GM23338 (cell line): ENCODE measurements around the gene HOATZ. TPM values are rescaled to one million over a fixed set of nuclear protein-coding genes. Genes with fewer than 3 reads are reported as not detected.

Experiments
- ATAC-seq: fragments of 200-7000 bp; cut with Tn5 transposase; 3 replicates; pipeline ENCODE4 v1.9.1; 2020
- DNase-seq: peaks from one replicate; pipeline ENCODE4 v3.0.0-alpha.2; 2015; ENCODE audit warnings: low spot score
- H2AFZ ChIP-seq: fragments of 200-600 bp; sonication (generic); 2 replicates; pipeline ENCODE4 v1.8.0; 2016; ENCODE audit warnings: antibody characterized with exemption, mild to moderate bottlenecking, moderate library complexity
- H3F3A ChIP-seq: fragments of 200-600 bp; sonication (generic); replicated peaks from 2 replicates; pipeline ENCODE4 v1.8.0; 2017; ENCODE audit warnings: antibody characterized with exemption, mixed run types, low read depth
- H3K27ac ChIP-seq: fragments of 200-600 bp; sonication (generic); 2 replicates; pipeline ENCODE4 v1.6.1; 2016; ENCODE audit warnings: low read depth
- H3K27me3 ChIP-seq: fragments of 200-600 bp; sonication (generic); 2 replicates; pipeline ENCODE4 v1.8.0; 2016; ENCODE audit warnings: mild to moderate bottlenecking, mixed run types, moderate library complexity; ENCODE audit not compliant: insufficient read depth
- H3K36me3 ChIP-seq: fragments of 200-600 bp; sonication (generic); 2 replicates; pipeline ENCODE4 v1.8.0; 2016; ENCODE audit warnings: mild to moderate bottlenecking; ENCODE audit not compliant: insufficient read depth
- H3K4me1 ChIP-seq: fragments of 200-600 bp; sonication (generic); 2 replicates; pipeline ENCODE4 v1.8.0; 2016; ENCODE audit warnings: mild to moderate bottlenecking, moderate library complexity; ENCODE audit not compliant: insufficient read depth
- H3K4me2 ChIP-seq: fragments of 200-600 bp; sonication (generic); 2 replicates; pipeline ENCODE4 v1.7.1; 2017; ENCODE audit warnings: mixed run types
- H3K4me3 ChIP-seq: fragments of 200-600 bp; sonication (generic); 2 replicates; pipeline ENCODE4 v1.6.1; 2016; ENCODE audit warnings: mixed run types
- H3K79me2 ChIP-seq: fragments of 200-600 bp; sonication (generic); replicated peaks from 2 replicates; pipeline ENCODE4 v1.8.0; 2017; ENCODE audit warnings: mild to moderate bottlenecking; ENCODE audit not compliant: insufficient read depth
- H3K9me2 ChIP-seq: fragments of 200-600 bp; sonication (generic); 2 replicates; pipeline ENCODE4 v1.8.0; 2017; ENCODE audit not compliant: insufficient read depth
- H4K20me1 ChIP-seq: fragments of 200-600 bp; sonication (generic); replicated peaks from 2 replicates; pipeline ENCODE4 v1.8.0; 2017; ENCODE audit warnings: mild to moderate bottlenecking; ENCODE audit not compliant: insufficient read depth
- H3K27ac Mint-ChIP-seq: 2 replicates; pipeline ENCODE4 v1.8.0; 2020; ENCODE audit warnings: inconsistent platforms, mild to moderate bottlenecking, moderate library complexity, mixed read lengths
- H3K27me3 Mint-ChIP-seq: 3 replicates; pipeline ENCODE4 v1.8.0; 2022; ENCODE audit warnings: low read depth, mild to moderate bottlenecking, moderate library complexity, mixed read lengths, inconsistent platforms; ENCODE audit not compliant: insufficient read depth, poor library complexity
- H3K36me3 Mint-ChIP-seq: 3 replicates; pipeline ENCODE4 v1.8.0; 2021; ENCODE audit warnings: low read depth, mild to moderate bottlenecking, inconsistent platforms, moderate library complexity, mixed read lengths
- H3K4me1 Mint-ChIP-seq: 3 replicates; pipeline ENCODE4 v1.8.0; 2020; ENCODE audit warnings: mild to moderate bottlenecking, inconsistent platforms, mixed read lengths
- H3K4me3 Mint-ChIP-seq: 3 replicates; pipeline ENCODE4 v1.8.0; 2021; ENCODE audit warnings: moderate library complexity, mild to moderate bottlenecking, inconsistent platforms, mixed read lengths
- H3K9me3 Mint-ChIP-seq: 3 replicates; pipeline ENCODE4 v1.8.0; 2020; ENCODE audit warnings: moderate library complexity, mild to moderate bottlenecking, inconsistent platforms, mixed read lengths
- CREB1 ChIP-seq: fragments of 250-450 bp; sonication (Bioruptor Pico); IDR thresholded peaks from 2 replicates; pipeline ENCODE4 v1.5.0; 2020; ENCODE audit warnings: low read depth, mild to moderate bottlenecking, moderate library complexity
- EZH2 ChIP-seq: fragments of 200-600 bp; sonication (generic); IDR thresholded peaks from one replicate; pipeline ENCODE4 v1.8.0; 2017; ENCODE audit warnings: antibody characterized with exemption, mild to moderate bottlenecking, low read depth; ENCODE audit not compliant: unreplicated experiment
- EZH2phosphoT487 ChIP-seq: fragments of 200-600 bp; sonication (generic); IDR thresholded peaks from one replicate; pipeline ENCODE4 v1.8.1; 2018; ENCODE audit warnings: antibody characterized with exemption; ENCODE audit not compliant: unreplicated experiment
- JUNB ChIP-seq: IDR thresholded peaks from one replicate; pipeline ENCODE4 v1.6.1; 2016; ENCODE audit warnings: antibody characterized with exemption; ENCODE audit not compliant: unreplicated experiment
- NANOG ChIP-seq: IDR thresholded peaks from 2 replicates; pipeline ENCODE4 v1.6.1; 2016; ENCODE audit warnings: antibody characterized with exemption, borderline replicate concordance
- ZNF114 ChIP-seq: fragments of 250-450 bp; sonication (Bioruptor Pico); IDR thresholded peaks from 2 replicates; pipeline ENCODE4 v1.5.0; 2020; ENCODE audit warnings: mild to moderate bottlenecking, moderate library complexity
- ZNF331 ChIP-seq: fragments of 250-450 bp; sonication (Bioruptor Pico); IDR thresholded peaks from 2 replicates; pipeline ENCODE4 v1.5.0; 2020; ENCODE audit warnings: low read depth, mild to moderate bottlenecking, moderate library complexity
- polyA plus RNA-seq: library from polyadenylated mRNA; unstranded; fragments of >200 nt; fragmentation: Nextera tagmentation; extraction: Ambion mirVana; gene quantifications from 2 replicates; pipeline ENCODE4 v1.2.1, GENCODE V29; 2016
- total RNA-seq: library from RNA; depleted of rRNA; stranded (reverse); fragments of >200 nt; shearing (Covaris generic); gene quantifications from 2 replicates; pipeline ENCODE4 v1.2.3, GENCODE V29; 2014
- TF ChIP-seq, protein P1 (sequence below): fragments of 250-450 bp; sonication (Bioruptor Pico); IDR thresholded peaks from 2 replicates; pipeline ENCODE4 v1.5.0; 2020; ENCODE audit warnings: mild to moderate bottlenecking, moderate library complexity
- TF ChIP-seq, protein P2 (sequence below): IDR thresholded peaks from one replicate; pipeline ENCODE4 v1.6.1; 2018; ENCODE audit warnings: antibody characterized with exemption; ENCODE audit not compliant: unreplicated experiment
- TF ChIP-seq, protein P3 (sequence below), 2 experiments: fragments of 200-600 bp in 1 of 2; sonication (generic) in 1 of 2; conservative IDR thresholded peaks; 2 replicates each; pipeline versions ENCODE4 v1.5.1 to v1.6.1; 2016 to 2017; ENCODE audit warnings: antibody characterized with exemption in 2 of 2, low read depth in 2 of 2, mild to moderate bottlenecking in 2 of 2, moderate library complexity in 1 of 2
- TF ChIP-seq, protein P4 (sequence below): IDR thresholded peaks from 2 replicates; pipeline ENCODE4 v1.6.1; 2016; ENCODE audit warnings: antibody characterized with exemption

The HOATZ gene
- total and polyA plus RNA-seq, 2 experiments from 2014 or later: not detected

DNA sequence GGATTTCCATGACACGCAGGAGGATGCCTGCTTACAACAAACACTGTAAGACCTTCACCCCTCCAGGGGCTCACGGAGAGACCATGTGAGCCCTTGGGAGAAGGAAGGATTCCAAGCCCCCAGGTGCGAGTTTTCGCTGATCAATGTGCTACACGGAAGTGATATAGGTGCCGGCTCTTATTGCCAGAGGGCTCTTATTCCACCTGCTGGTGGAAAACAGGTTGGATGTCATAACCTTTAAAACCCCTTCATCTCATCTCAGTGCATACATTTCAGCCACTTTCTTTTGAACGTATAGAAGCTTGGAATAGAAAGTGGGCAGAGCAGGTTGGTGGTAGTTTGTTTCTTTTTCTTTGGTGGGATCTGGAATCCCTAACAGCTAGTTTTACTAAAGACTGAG lies 51.7 kb downstream of the HOATZ start (continued):
- TF ChIP-seq, protein P1, sequence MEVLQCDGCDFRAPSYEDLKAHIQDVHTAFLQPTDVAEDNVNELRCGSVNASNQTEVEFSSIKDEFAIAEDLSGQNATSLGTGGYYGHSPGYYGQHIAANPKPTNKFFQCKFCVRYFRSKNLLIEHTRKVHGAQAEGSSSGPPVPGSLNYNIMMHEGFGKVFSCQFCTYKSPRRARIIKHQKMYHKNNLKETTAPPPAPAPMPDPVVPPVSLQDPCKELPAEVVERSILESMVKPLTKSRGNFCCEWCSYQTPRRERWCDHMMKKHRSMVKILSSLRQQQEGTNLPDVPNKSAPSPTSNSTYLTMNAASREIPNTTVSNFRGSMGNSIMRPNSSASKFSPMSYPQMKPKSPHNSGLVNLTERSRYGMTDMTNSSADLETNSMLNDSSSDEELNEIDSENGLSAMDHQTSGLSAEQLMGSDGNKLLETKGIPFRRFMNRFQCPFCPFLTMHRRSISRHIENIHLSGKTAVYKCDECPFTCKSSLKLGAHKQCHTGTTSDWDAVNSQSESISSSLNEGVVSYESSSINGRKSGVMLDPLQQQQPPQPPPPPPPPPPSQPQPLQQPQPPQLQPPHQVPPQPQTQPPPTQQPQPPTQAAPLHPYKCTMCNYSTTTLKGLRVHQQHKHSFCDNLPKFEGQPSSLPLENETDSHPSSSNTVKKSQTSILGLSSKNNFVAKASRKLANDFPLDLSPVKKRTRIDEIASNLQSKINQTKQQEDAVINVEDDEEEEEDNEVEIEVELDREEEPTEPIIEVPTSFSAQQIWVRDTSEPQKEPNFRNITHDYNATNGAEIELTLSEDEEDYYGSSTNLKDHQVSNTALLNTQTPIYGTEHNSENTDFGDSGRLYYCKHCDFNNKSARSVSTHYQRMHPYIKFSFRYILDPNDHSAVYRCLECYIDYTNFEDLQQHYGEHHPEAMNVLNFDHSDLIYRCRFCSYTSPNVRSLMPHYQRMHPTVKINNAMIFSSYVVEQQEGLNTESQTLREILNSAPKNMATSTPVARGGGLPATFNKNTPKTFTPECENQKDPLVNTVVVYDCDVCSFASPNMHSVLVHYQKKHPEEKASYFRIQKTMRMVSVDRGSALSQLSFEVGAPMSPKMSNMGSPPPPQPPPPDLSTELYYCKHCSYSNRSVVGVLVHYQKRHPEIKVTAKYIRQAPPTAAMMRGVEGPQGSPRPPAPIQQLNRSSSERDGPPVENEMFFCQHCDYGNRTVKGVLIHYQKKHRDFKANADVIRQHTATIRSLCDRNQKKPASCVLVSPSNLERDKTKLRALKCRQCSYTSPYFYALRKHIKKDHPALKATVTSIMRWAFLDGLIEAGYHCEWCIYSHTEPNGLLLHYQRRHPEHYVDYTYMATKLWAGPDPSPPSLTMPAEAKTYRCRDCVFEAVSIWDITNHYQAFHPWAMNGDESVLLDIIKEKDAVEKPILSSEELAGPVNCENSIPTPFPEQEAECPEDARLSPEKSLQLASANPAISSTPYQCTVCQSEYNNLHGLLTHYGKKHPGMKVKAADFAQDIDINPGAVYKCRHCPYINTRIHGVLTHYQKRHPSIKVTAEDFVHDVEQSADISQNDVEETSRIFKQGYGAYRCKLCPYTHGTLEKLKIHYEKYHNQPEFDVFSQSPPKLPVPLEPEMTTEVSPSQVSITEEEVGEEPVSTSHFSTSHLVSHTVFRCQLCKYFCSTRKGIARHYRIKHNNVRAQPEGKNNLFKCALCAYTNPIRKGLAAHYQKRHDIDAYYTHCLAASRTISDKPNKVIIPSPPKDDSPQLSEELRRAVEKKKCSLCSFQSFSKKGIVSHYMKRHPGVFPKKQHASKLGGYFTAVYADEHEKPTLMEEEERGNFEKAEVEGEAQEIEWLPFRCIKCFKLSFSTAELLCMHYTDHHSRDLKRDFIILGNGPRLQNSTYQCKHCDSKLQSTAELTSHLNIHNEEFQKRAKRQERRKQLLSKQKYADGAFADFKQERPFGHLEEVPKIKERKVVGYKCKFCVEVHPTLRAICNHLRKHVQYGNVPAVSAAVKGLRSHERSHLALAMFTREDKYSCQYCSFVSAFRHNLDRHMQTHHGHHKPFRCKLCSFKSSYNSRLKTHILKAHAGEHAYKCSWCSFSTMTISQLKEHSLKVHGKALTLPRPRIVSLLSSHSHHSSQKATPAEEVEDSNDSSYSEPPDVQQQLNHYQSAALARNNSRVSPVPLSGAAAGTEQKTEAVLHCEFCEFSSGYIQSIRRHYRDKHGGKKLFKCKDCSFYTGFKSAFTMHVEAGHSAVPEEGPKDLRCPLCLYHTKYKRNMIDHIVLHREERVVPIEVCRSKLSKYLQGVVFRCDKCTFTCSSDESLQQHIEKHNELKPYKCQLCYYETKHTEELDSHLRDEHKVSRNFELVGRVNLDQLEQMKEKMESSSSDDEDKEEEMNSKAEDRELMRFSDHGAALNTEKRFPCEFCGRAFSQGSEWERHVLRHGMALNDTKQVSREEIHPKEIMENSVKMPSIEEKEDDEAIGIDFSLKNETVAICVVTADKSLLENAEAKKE (CRISPR knock-in tag): no peak
- TF ChIP-seq ZNF114 (CRISPR knock-in tag): no peak

DNA sequence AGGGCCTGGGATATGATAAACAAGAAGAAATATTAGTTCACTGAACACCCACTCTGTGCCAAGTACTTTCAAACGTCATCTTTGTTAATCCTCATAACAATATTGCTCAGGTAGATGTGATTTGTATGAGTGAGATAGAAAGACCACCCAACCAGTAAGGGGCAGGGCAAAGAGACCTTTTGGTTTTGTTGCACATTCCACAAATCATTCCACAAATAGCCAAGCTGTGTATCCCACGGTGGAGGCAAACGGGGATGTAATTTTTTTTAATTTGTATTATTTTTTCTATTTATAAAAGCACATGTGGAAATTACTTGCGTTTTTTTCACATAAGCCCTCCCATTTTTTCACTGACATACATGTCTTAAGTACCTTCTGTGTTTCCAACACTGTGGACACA lies 54.9 kb downstream of the HOATZ start:
- Histone ChIP-seq H3K79me2 (no peaks in the 10 kb centered on the region), H3K9me2 (no peaks in the 10 kb centered on the region), H3K4me3 (no peak overlapping the region), H3K4me1 (peaks cover 19% of the 10 kb centered on the region; the same call in 1 of the 2 replicates), H4K20me1 (no peaks in the 10 kb centered on the region), H3K27me3 (no peaks in the 10 kb centered on the region), H3F3A (no peaks in the 10 kb centered on the region), H3K4me2 (no peak overlapping the region), H2AFZ (no peak overlapping the region), H3K27ac (no peak overlapping the region), H3K36me3 (no peaks in the 10 kb centered on the region)
- Mint-ChIP-seq H3K27me3 (peaks cover 4% of the 10 kb centered on the region), H3K27ac (no peak overlapping the region), H3K9me3 (no peaks in the 10 kb centered on the region), H3K4me3 (no peak overlapping the region), H3K36me3 (no peaks in the 10 kb centered on the region), H3K4me1 (peaks cover 10% of the 10 kb centered on the region)
- ATAC-seq (no peak), DNase-seq (no peak)
- TF ChIP-seq EZH2 (no peak), EZH2phosphoT487 (no peak), ZNF114 (CRISPR knock-in tag) (no peak), CREB1 (no peak), JUNB (no peak), ZNF331 (CRISPR knock-in tag) (no peak), NANOG (no peak)
- TF ChIP-seq, protein P2, sequence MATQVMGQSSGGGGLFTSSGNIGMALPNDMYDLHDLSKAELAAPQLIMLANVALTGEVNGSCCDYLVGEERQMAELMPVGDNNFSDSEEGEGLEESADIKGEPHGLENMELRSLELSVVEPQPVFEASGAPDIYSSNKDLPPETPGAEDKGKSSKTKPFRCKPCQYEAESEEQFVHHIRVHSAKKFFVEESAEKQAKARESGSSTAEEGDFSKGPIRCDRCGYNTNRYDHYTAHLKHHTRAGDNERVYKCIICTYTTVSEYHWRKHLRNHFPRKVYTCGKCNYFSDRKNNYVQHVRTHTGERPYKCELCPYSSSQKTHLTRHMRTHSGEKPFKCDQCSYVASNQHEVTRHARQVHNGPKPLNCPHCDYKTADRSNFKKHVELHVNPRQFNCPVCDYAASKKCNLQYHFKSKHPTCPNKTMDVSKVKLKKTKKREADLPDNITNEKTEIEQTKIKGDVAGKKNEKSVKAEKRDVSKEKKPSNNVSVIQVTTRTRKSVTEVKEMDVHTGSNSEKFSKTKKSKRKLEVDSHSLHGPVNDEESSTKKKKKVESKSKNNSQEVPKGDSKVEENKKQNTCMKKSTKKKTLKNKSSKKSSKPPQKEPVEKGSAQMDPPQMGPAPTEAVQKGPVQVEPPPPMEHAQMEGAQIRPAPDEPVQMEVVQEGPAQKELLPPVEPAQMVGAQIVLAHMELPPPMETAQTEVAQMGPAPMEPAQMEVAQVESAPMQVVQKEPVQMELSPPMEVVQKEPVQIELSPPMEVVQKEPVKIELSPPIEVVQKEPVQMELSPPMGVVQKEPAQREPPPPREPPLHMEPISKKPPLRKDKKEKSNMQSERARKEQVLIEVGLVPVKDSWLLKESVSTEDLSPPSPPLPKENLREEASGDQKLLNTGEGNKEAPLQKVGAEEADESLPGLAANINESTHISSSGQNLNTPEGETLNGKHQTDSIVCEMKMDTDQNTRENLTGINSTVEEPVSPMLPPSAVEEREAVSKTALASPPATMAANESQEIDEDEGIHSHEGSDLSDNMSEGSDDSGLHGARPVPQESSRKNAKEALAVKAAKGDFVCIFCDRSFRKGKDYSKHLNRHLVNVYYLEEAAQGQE: no peak
- TF ChIP-seq, protein P3, sequence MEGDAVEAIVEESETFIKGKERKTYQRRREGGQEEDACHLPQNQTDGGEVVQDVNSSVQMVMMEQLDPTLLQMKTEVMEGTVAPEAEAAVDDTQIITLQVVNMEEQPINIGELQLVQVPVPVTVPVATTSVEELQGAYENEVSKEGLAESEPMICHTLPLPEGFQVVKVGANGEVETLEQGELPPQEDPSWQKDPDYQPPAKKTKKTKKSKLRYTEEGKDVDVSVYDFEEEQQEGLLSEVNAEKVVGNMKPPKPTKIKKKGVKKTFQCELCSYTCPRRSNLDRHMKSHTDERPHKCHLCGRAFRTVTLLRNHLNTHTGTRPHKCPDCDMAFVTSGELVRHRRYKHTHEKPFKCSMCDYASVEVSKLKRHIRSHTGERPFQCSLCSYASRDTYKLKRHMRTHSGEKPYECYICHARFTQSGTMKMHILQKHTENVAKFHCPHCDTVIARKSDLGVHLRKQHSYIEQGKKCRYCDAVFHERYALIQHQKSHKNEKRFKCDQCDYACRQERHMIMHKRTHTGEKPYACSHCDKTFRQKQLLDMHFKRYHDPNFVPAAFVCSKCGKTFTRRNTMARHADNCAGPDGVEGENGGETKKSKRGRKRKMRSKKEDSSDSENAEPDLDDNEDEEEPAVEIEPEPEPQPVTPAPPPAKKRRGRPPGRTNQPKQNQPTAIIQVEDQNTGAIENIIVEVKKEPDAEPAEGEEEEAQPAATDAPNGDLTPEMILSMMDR (conservative IDR thresholded peaks at IDR 0.05; ENCODE audit: low read depth in 2 of 2): no peak
- TF ChIP-seq, protein P4, sequence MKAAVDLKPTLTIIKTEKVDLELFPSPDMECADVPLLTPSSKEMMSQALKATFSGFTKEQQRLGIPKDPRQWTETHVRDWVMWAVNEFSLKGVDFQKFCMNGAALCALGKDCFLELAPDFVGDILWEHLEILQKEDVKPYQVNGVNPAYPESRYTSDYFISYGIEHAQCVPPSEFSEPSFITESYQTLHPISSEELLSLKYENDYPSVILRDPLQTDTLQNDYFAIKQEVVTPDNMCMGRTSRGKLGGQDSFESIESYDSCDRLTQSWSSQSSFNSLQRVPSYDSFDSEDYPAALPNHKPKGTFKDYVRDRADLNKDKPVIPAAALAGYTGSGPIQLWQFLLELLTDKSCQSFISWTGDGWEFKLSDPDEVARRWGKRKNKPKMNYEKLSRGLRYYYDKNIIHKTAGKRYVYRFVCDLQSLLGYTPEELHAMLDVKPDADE: no peak
